ENCODE data around the gene MIP. TPM values are rescaled to one million over a fixed set of nuclear protein-coding genes. Genes with fewer than 3 reads are reported as not detected.

Gene MIP
- total and polyA plus RNA-seq, 2 of the 13 experiments (the other 11 are each of a cell fraction or from before 2014, with no cell fraction given) = not detected

- TF ChIP-seq MTF2 (CRISPR knock-in tag; IDR thresholded peaks at IDR 0.05; ENCODE audit: borderline replicate concordance) = peak; percentile 79; the same call in 1 of the 2 replicates
- no peak; the same call in 1 of the 2 replicates for TF ChIP-seq ATF5 (CRISPR knock-in tag; IDR thresholded peaks at IDR 0.05; ENCODE audit: low read depth)
- 0 out of 2 replicates have a peak, but pooled peaks have one; percentile 38 for TF ChIP-seq FOXM1 (CRISPR knock-in tag; IDR thresholded peaks at IDR 0.05)
- TF ChIP-seq KLF11 (CRISPR knock-in tag; IDR thresholded peaks at IDR 0.05) = no peak
- TF ChIP-seq ZNF652 (CRISPR knock-in tag; IDR thresholded peaks at IDR 0.05; ENCODE audit: borderline replicate concordance, low read depth) = no peak; the same call in 1 of the 2 replicates
- TF ChIP-seq, protein P1, sequence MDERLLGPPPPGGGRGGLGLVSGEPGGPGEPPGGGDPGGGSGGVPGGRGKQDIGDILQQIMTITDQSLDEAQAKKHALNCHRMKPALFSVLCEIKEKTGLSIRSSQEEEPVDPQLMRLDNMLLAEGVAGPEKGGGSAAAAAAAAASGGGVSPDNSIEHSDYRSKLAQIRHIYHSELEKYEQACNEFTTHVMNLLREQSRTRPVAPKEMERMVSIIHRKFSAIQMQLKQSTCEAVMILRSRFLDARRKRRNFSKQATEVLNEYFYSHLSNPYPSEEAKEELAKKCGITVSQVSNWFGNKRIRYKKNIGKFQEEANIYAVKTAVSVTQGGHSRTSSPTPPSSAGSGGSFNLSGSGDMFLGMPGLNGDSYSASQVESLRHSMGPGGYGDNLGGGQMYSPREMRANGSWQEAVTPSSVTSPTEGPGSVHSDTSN (CRISPR knock-in tag; IDR thresholded peaks at IDR 0.05) = no peak
- TF ChIP-seq, protein P2, sequence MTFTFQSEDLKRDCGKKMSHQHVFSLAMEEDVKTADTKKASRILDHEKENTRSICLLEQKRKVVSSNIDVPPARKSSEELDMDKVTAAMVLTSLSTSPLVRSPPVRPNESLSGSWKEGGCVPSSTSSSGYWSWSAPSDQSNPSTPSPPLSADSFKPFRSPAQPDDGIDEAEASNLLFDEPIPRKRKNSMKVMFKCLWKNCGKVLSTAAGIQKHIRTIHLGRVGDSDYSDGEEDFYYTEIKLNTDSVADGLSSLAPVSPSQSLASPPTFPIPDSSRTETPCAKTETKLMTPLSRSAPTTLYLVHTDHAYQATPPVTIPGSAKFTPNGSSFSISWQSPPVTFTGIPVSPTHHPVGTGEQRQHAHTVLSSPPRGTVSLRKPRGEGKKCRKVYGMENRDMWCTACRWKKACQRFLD (CRISPR knock-in tag; IDR thresholded peaks at IDR 0.05; ENCODE audit: borderline replicate concordance) = peak; percentile 87
- TF ChIP-seq, protein P3, sequence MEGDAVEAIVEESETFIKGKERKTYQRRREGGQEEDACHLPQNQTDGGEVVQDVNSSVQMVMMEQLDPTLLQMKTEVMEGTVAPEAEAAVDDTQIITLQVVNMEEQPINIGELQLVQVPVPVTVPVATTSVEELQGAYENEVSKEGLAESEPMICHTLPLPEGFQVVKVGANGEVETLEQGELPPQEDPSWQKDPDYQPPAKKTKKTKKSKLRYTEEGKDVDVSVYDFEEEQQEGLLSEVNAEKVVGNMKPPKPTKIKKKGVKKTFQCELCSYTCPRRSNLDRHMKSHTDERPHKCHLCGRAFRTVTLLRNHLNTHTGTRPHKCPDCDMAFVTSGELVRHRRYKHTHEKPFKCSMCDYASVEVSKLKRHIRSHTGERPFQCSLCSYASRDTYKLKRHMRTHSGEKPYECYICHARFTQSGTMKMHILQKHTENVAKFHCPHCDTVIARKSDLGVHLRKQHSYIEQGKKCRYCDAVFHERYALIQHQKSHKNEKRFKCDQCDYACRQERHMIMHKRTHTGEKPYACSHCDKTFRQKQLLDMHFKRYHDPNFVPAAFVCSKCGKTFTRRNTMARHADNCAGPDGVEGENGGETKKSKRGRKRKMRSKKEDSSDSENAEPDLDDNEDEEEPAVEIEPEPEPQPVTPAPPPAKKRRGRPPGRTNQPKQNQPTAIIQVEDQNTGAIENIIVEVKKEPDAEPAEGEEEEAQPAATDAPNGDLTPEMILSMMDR (CRISPR knock-in tag; IDR thresholded peaks at IDR 0.05) = peak; percentile 45
- 0 out of 2 replicates have a peak, but pooled peaks have one; percentile 8 for TF ChIP-seq CREM (IDR thresholded peaks at IDR 0.05)
- no peak for TF ChIP-seq CREM (CRISPR knock-in tag; IDR thresholded peaks at IDR 0.05)
- 0 out of 4 replicates have a peak, but pooled peaks of 1 of the 2 experiments have one; percentile 65 for TF ChIP-seq KLF16 (CRISPR knock-in tag; IDR thresholded peaks at IDR 0.05)
- peak; percentile 92 for TF ChIP-seq ZNF607 (CRISPR knock-in tag; IDR thresholded peaks at IDR 0.05; ENCODE audit: borderline replicate concordance)
- no peak for TF ChIP-seq ZNF569 (CRISPR knock-in tag; IDR thresholded peaks at IDR 0.05; ENCODE audit: borderline replicate concordance)
- TF ChIP-seq, protein P4, sequence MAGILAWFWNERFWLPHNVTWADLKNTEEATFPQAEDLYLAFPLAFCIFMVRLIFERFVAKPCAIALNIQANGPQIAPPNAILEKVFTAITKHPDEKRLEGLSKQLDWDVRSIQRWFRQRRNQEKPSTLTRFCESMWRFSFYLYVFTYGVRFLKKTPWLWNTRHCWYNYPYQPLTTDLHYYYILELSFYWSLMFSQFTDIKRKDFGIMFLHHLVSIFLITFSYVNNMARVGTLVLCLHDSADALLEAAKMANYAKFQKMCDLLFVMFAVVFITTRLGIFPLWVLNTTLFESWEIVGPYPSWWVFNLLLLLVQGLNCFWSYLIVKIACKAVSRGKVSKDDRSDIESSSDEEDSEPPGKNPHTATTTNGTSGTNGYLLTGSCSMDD (CRISPR knock-in tag; IDR thresholded peaks at IDR 0.05) = no peak
- TF ChIP-seq ZNF414 (CRISPR knock-in tag; IDR thresholded peaks at IDR 0.05) = peak; percentile 82; the same call in 1 of the 2 replicates
- TF ChIP-seq ZFP82 (CRISPR knock-in tag; IDR thresholded peaks at IDR 0.05; ENCODE audit: borderline replicate concordance) = 0 out of 2 replicates have a peak, but pooled peaks have one; percentile 25
- TF ChIP-seq PCBP2 (optimal IDR thresholded peaks at IDR 0.05; ENCODE audit: low read depth, low read length, poor library complexity, severe bottlenecking) = no peak
- no peak for TF ChIP-seq ZNF253 (CRISPR knock-in tag; IDR thresholded peaks at IDR 0.05; ENCODE audit: borderline replicate concordance)
- TF ChIP-seq SMARCC2 (IDR thresholded peaks at IDR 0.05) = no peak
- TF ChIP-seq DDIT3 (CRISPR knock-in tag; IDR thresholded peaks at IDR 0.05) = peak; percentile 61; the same call in 1 of the 2 replicates
- peak; percentile 80; the same call in 1 of the 2 replicates for TF ChIP-seq KLF12 (CRISPR knock-in tag; IDR thresholded peaks at IDR 0.05; ENCODE audit: borderline replicate concordance)
- TF ChIP-seq NR2F2 (IDR thresholded peaks at IDR 0.05; ENCODE audit: borderline replicate concordance, low read depth) = no peak
Measured at GRCh38 chr12:56448860-56449621, 5.4 kb downstream of the MIP start, which contains the start of gene TIMELESS (continued).

Data from HepG2 (cell line).